SIG-M5 treated with dmso at 0.1 percent for 504 hours (cell line): ENCODE results near the gene DAPL1.

Source experiments
- DNase-seq: peaks from one replicate; lab custom pipeline; 2025; ENCODE audit not compliant: unreplicated experiment; lab: John Stamatoyannopoulos, UW

The DAPL1 gene

DNA sequence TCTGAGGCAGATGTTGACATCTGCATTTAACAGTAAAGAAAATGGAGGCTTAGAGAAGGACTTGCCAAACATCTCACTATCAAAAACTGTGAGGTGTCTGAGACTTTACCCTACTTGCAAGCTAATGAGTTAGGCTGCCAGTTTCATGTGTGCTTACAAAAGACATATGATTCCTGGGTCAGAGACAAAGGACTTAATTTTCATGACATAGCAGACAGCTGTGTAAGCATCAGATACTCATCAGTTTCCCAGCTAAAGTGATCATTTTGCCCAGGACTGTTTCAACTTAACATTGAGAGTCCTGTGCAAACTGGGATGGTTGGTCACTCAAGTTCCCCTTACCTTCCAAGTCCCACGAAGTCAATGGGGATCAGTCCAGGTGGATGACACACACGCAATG is 18.9 kb upstream of the DAPL1 start:
- no peak for DNase-seq

DNA sequence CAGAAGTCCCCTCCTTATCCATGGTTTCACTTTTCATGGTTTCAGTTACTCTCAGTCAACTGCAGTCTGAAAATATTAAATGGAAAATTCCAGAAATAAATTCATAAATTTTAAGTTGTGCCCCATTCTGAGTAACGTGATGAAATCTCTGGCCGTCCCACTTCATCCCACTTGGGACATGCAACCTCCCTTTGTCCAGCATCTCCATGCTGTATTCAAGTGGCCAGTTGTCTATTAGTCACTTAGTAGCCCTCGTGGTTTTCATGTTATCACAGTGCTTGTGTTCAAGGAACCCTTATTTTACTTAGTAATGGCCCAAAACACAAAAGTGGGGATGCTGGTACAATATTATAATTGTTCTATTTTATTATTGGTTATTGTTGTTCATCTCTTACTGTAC is 18.0 kb upstream of the DAPL1 start:
- DNase-seq, result no peak

GRCh38 chr2:158778243-158778642 is 16.9 kb upstream of the DAPL1 start:
- DNase-seq, result no peak

- DNase-seq, result no peak
Observed at GRCh38 chr2:158779621-158780020, 15.5 kb upstream of the DAPL1 start.

DNA sequence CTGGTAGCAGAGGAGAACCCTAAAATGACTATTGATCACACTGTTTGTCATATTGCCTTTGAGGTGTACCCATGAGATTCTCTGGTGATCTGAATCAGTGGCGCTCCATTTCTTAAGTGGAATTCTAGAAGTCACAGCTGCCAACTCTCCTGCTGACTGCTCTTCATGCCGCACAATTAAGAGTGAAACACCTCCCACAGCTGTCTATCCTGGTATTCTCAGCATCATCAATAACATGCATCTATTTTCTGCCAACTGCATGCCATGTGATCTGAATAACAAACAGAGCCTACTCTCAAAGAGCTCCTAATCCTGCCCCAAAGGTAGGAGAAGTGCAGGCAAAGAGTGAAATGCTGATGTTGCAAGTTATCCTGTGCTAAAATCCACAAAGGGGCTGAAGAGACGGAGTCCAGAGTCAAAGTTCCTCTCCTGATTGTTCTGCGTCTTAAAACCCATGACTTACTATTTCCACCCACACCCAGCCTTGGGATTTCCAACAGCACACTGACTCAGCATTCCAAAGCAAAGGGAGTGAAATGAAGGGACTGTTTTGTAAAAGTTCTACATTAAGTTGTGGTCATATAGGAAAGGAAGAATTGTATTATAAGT is 13.7 kb upstream of the DAPL1 start:
- no peak for DNase-seq

DNA sequence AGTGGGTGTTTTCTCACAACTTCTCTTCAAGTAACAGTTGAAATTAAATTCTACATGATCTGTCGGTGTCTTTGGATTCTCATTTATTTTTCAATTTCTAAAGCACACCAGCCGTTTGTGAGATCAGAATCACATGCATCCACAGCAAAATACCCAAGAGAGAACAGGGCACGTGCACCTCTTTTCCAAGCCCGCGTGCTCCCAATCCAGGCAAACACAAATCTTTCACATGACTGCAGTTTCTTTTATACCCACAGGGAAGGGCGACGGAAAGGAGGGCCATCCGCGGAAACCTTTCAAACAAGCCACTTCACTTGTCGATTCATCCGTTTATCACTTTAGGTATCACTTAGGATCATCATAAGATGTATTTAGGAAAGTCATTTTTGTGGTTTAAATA is 13.0 kb upstream of the DAPL1 start:
- DNase-seq, result no peak

DNA sequence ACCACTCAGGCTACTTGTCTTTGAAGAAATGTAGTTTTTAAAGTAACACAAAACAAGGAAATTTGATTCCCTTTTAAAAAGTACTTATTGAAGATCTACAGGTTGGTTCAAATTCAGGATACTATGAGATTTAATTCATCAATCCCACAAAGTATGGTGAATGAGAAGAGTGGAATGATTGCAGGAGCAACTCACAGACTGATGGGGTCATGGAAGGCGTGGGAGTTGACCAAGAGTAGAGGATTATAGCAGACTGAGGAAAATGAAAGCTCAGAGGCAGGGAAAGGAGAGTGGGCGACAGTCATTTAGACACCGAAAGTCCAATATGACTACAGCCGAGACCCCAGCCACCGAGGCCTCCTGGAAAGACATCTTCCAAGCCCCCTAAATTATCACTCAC is 12.5 kb upstream of the DAPL1 start:
- no peak for DNase-seq

GRCh38 chr2:158783923-158784322 is 11.2 kb upstream of the DAPL1 start:
- DNase-seq, result no peak

DNA sequence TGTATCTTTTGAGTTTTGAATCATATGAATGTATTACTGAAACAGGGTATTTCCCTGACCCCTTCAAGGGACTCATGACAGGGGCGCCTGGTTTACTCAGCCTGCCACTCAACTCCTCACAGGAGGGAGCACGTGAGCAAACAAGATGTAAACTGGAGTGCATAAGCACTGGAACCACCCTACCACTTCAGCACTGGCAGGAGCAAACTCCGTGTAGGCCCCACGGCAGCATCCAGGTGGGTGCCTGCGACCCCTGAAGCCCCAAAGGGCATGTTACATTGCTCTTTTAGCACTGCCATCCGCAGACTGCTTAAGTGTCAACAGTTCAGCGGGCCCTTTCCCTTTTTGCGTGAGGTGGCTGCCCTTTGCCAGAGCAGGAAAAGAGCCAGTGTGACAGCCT is 8.2 kb upstream of the DAPL1 start:
- no peak for DNase-seq

GRCh38 chr2:158788951-158789350 is 6.2 kb upstream of the DAPL1 start:
- no peak for DNase-seq

- no peak for DNase-seq
Observed at GRCh38 chr2:158796652-158797051, 1.5 kb downstream of the DAPL1 start.

GRCh38 chr2:158797963-158798700 is 3.0 kb downstream of the DAPL1 start:
- no peak for DNase-seq

- DNase-seq, result no peak
Observed at GRCh38 chr2:158799181-158799580, 4.1 kb downstream of the DAPL1 start.

DNA sequence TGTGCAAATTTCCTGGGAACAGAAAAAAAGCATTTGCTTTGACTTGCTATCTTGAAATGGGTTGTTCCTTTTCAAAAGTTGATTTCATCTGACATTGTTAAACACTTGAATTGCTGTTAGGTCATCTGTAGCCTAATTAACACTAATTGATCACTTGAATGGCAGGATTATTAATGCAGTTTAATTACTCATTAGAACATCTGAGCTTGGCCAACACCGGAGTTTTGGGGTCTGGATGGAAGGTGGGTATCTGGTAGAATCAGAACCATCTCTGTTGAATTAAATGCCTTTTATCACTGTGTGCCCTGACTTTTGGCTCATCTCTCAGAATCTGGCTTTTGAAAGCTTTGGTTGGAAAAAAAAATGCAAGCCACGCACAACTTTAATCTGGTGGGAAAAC is 8.4 kb downstream of the DAPL1 start:
- DNase-seq, result no peak

DNA sequence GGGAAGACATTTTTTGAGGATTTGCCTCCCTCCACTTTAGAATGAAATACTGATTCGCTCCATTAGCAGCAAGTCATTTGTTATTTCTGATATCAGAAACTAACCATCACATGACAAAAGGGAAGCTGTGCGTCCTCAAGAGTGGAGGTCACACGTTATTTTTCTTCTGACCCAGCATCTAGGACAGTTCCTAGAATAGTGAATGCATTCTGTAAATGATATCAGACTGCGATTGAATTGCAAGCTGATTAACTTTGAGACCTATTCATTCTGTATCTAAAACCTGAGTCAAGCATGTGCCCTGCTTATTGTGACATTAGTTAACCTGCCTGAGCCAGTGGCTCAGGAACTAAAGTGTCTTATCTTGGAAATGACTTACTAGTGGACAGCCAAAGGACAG is 10.1 kb downstream of the DAPL1 start:
- DNase-seq, result no peak

DNA sequence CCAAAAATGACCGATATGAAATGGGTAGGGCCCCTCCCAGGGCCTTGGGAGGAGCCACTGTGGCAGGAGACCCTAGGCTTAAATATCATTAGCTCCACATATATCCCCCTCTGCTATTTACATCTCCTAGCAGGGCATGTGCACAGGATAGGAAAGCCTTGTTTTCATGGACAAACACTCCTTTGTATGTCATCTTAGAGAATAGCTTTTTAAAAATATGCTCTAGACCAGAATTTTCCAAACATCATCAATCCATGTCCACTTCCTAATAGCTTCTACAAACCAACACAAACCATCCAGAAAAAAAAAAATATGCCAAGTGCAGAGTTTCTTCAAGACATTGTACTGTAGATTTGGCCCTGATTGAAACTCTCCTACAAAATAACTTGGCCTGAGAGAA is 10.8 kb downstream of the DAPL1 start:
- DNase-seq, result no peak

GRCh38 chr2:158806941-158807340 is 11.8 kb downstream of the DAPL1 start:
- DNase-seq, result no peak

GRCh38 chr2:158808426-158808825 is 13.3 kb downstream of the DAPL1 start:
- no peak for DNase-seq

DNA sequence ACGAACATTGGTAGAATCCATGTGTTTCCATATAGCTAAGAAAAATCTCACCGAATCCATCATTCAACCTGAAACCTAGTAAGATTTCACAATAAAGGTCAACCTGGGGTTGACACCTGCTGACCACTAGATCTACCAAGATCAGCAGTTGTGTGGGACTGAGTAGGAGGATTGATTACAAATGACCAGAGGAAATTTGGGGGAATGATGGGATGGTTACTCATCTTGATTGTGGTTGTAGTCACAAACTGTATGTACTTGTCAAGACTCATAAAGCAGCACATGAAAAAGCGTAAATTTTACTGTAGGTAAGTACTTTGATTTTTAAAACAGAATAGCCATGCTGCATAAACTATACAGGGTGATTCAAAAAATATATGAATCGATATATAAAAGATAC is 14.7 kb downstream of the DAPL1 start:
- DNase-seq, result no peak

- no peak for DNase-seq
Observed at GRCh38 chr2:158810731-158811460, 15.8 kb downstream of the DAPL1 start.

DNA sequence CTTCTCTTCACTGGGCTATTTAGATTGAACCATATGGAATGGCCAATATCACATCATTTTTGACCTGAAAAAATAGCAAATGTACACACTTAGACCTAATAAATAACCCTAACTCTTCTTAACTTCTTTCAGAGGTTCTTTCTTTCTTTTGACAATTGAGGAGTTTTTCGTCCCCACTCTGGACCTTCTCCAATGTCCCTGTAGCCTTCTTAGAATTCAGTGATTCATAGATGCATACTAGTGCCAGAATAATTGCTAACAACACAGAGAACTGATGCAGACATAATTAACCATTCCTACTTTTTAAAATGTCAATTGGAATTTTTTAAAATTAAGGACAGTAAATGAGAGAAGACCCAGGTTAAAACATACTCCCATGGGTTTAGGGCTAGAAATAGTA is 20.0 kb downstream of the DAPL1 start:
- no peak for DNase-seq

DNA sequence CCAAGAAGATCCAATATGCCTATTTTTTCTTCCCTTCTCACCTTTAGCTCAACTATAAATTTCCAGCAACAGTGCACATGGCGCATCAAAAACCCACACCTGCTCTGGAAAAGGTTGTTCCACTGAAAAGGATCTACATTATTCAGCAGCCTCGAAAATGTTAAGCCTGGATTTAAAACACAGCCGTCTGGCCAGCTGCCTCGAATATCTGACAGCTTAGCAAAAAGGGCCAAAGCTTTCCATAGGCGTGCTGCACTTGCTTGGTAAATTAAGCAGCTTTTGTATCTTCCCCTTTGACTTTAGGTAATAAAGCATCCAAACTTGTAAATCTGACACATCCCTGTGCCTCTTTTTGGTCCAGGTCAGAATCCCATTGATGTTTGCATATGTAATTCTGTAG is 20.5 kb downstream of the DAPL1 start:
- DNase-seq, result no peak
